ENCODE measurements around the gene TAOK2.
A peak's percentile ranks its signal among the peaks of the same experiment; 100 is the strongest.

TAOK2 gene

GRCh38 chr16:29988346-29989075 lies 14.8 kb downstream of the TAOK2 start:
- no peak for DNase-seq (ENCODE audit: low spot score)

DNA sequence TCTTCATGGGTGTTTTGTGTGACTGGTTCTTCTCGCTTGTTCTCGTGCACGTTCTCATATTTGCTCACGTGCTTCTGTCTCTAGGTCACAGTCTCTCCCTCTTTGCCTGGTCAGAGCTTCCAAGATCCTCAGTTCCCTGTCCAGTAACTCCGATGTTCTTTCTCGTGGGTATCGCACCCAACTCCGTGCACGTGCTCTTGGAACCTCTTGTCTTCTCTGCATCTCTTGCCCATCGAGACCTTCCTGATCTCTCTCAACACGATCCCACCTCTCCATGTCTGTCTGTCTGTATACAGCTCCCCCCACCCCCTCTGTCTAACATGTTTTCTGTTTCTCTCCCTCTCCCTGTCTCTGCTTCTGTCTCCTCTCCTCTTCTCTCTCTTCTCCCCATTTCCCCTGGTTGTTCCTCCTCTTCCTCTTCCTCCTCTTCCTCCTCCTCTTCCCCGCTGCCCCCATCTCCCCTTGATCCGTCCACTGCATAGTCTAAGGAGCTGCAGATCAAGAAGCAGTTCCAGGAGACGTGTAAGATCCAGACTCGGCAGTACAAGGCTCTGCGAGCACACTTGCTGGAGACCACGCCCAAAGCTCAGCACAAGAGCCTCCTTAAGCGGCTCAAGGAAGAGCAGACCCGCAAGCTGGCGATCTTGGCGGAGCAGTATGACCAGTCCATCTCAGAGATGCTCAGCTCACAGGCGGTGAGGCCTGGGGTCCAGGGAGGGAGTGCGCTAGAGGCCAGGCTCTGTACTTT lies 15.6 kb downstream of the TAOK2 start:
- no peak for DNase-seq (ENCODE audit: low spot score)

- DNase-seq (ENCODE audit: low spot score): no peak
These were observed 16.4 kb downstream of the TAOK2 start for GRCh38 chr16:29990034-29990433.

GRCh38 chr16:29990883-29991570 lies 17.4 kb downstream of the TAOK2 start:
- no peak for DNase-seq (ENCODE audit: low spot score)

DNA sequence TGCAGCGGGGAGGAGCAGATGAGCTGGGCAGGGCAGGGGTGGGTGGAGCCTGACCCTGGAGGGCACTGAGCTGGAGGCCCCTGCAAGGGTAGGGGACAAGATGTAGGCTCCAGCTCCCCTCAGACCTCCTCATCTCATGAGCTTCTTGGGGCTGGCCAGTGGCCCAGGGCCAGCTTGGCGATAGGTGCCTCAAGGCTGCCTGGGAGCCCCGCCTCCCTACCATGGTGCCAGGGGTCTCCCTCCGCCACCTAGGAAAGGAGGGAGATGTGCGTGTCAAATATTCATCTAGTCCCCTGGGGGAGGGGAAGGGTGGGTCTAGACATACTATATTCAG lies 17.9 kb downstream of the TAOK2 start:
- DNase-seq (ENCODE audit: low spot score): no peak

- no peak for DNase-seq (ENCODE audit: low spot score)
These were observed 18.8 kb downstream of the TAOK2 start for GRCh38 chr16:29992344-29992967.

- no peak for DNase-seq (ENCODE audit: low spot score)
These were observed 19.7 kb downstream of the TAOK2 start for GRCh38 chr16:29993191-29993902.

DNA sequence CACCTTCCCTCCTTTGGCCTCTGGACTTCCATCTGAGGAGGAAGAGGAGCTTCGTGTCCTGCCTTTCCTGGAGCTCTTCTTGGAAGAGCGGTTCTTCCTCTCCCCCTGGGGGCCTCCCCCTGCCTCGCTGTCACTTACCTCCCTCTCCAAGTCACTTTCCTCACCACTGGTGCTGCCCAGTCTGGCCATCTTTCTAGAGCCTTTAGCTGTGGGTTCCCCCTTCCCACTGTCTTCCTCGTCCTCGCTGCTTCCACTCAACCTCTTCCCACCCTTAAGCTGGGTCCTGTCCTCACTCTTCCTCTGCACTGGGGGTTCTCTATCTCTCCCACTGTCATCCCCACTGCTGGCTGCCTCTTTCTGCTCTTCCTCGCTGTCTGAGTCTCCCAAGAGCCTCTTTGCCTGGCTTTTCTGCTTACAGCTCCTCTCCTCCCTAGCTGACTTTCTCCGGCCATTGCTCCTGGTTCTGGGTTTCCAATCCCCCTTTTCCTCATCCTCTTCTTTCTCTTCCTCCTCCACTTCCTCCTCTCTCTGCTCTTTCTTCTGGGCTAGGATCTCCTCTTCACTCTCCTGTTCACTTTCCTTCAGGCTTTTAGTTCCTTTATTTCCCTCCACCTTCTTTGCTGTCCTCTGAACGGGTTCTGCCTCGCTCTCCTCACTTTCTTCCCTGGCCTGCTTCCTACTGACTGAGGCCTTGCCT lies 20.4 kb downstream of the TAOK2 start:
- no peak for DNase-seq (ENCODE audit: low spot score)

DNA sequence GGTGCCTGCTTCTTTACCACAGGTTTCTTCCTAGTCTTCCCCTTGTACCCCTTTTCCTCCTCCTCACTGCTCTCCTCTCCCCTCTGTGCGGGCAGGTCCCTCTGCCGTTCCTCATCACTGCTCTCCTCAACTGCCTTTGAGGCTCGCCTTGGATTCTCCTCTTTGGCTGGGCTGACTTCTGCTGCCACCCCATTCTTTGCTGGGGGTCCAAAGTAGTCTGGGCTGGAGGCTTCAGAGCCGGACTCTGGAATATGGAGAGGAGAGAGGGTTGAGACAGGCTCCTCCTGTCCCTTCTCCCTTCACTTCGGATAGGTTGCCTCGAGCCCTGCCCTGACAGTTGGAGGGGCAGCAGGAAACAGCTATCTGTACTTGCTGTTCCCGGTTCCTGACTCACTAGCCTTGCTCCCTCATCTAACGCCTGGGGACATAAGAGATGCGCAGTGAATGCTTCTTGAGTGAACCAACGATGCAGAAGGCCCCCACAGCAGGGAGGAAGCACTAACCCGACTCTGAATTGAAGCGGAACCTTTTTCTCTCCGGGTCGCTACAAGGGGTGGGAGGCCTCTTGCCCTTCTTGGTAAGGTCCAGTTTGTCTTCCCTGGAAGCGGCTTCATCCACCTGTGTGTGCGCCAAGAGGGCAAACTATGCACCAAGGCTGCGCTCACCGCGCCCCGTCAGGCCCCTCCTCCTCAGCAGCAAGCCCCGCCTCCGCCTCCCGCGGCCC lies 21.1 kb downstream of the TAOK2 start:
- peak; percentile 58 for DNase-seq (ENCODE audit: low spot score)

DNA sequence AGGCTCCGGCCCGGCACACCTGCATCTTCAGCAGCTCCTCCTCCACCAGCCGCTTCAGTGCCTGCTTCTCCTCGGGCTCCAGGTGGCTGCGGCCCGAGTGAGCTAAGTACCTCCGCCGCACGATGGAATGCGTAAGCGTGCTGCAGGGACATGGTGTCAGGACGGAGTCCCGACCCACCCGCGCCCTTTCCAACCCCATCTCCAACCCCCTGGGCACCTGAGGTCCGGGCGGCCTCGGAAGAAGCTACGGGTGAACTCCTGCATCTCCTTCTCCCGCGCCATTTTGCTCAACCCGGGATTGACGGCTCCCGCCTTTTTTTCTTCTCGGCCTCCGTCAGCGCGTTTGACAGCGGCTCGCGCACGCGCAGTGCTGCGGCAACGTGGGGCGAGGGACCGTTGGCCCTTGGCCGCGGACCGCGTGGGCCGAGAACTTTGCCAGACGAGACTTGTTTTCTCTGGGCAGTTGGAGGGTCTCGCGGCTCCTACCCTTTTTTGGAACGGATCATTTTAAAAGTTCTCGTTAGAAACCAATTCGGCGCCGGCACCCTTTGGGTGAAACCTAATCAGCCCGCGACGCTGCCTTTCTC lies 21.7 kb downstream of the TAOK2 start, which contains the start of gene HIRIP3:
TSS of gene HIRIP3 (minus strand) at position 294 of the 587 bp plus-strand sequence. CDS start at position 282, 12 bp downstream.
- DNase-seq (ENCODE audit: low spot score): peak; percentile 84

DNA sequence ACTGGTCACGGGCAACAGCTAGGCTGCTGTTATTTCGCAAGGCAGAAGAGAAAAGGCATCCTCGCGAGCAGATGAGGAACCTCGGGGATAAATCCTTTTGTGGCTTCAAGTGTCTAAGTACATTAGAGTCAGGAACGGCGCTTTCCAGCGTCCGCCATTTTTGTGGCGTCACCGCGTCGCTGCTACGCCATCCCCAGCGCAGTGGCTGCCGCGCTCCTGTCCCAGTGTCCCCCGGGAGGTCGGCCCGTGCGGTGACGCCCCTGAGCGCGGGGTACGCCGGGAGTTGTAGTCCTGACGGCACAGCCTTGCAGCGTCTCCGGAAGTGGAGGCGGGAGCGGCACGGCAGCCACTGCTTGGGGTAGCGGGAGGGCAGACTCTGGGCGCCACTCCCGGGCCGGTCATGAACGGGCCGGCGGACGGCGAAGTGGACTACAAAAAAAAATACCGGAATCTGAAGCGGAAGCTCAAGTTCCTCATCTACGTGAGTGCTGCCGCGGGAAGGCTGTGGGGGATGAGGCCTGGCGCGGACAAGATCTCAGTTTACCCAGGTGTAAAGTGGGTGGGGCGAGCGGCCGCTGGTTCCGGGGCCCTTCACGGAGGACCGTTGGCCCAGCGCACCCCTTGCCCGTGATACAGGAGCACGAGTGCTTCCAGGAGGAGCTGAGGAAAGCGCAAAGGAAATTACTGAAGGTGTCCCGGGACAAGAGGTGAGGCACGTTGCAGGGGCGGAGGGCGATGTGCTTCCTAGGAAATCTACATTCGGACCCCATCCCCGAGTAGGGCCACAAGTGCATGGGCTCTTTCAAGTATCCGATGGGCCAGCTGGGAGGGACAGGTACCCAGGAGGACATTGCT lies 22.5 kb downstream of the TAOK2 start, which contains the start of gene INO80E:
TSS of gene INO80E (plus strand) at position 331 of the 855 bp plus-strand sequence. CDS start at position 401, 70 bp downstream.
- peak; percentile 98 for DNase-seq (ENCODE audit: low spot score)

- no peak for DNase-seq (ENCODE audit: low spot score)
These were observed 23.1 kb downstream of the TAOK2 start for GRCh38 chr16:29996766-29997250.

DNA sequence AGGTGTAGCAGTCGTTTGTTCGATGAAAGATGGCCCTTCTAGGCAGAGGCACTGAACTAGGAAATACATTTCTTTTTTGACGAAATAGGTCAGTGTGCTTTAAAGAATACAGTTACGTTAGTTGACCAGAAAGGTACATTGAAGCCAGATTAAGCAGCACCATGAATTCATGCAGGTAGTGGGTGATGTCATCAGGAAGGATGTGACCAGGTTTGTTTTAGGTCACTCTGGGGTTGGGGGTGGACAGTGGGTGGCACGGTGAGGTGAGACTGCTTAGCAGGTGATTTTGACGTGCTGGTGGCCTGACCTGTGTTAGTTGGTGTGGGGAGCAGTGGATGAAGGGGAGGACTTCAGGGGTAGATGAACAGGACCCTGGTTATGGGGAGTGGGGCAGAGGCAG lies 25.9 kb downstream of the TAOK2 start:
- no peak for DNase-seq (ENCODE audit: low spot score)

GRCh38 chr16:30000735-30001631 lies 27.3 kb downstream of the TAOK2 start:
- no peak for DNase-seq (ENCODE audit: low spot score)

GRCh38 chr16:30002614-30003346 lies 29.1 kb downstream of the TAOK2 start:
- no peak for DNase-seq (ENCODE audit: low spot score)

DNA sequence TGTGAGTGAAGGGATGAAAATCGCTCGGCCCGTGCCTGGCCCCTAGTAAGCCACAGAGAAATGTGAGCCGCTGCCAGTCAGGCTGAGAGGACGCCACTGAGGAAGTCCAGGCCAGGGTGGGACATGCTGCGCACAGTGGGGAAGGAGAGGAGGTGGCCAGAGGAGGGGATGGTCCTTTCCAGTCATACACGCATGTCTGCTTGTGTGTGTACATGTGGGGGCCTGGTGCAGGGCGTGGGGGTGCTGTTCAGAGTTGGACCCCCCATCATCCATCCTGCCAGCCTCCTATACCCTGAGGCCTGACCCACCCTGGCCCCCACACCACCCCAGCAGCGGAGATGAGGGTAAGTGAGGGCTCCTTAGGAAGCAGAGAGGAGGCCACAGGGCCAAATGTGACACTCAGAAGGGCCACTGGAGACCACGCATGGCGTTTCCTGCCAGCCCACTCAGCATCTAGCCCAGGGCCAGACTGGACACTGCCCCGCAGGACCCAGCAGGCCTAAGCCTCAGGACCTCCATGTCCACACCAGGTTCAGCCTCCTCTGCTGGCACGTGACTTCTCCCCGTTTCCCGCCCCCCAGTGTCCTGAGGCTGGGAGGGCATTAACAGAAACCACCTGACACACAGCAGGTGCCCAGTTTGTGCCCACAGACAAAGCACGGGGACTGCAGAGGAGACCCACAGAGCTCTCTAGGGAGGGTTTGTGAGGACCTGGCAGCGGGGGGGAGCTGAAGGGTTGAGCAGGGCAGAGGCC lies 30.2 kb downstream of the TAOK2 start:
- no peak for DNase-seq (ENCODE audit: low spot score)

Data from LoVo (cell line).